CD4-positive, alpha-beta T cell treated with Interleukin-15 for 4 hours (primary cell): ENCODE data around the gene GRAMD1B.
A peak's percentile ranks its signal among the peaks of the same experiment; 100 is the strongest.

ENCODE experiments used
- DNase-seq: peaks from one replicate; pipeline ENCODE4 v3.0.0-alpha.2; 2020; ENCODE audit warnings: low spot score

The GRAMD1B gene

DNA sequence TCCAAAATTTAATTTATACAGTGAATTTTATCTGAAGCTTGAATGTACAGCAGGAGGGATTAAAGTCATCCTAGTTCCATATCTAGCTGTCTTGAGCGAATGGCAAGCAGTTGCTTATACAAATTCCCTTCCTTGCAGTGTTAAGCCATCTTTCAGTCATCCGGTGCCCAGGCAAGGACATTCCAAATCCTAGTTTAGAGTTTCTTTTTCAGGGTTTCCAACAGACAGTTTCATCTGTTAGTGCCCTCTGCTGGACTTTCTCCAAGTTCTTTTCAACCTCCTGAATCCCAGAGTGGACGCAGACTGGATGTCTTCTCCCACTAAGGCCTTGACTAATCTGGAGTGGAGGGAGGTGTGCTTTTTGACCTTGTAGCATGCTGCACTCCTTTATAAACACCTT lies 45.4 kb downstream of the GRAMD1B start:
- no peak for DNase-seq

DNA sequence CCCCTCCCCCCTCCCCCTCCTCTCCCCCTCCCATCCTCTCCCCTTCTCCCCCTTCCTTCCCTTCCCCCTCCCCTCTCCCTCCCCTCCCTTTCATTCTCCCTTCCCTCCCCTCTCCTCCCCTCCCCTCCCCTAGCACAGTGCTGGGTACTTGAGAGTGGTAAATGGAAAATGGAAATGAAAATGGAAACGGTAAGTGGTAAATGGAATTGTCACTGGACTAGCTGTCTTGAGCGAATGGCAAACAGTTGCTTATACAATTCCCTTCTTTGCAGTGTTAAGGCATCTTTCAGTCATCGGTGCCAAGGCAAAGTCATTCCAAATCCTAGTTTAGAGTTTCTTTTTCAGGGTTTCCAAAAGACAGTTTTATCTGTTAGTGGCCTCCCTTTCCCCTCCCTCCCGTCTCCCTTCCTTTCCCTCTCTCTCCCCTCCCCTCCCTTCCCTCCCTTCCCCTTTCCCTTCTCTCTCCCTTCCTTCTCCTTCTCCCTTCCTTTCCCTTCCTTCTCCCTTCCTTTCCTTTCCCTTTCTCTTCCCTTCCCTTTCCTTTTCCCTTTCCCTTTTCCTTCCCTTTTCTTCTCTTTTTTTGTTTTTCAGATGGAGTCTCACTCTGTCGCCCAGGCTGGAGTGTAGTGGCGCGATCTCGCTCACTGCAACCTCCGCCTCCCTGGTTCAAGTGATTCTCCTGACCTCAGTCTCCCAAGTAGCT lies 47.3 kb downstream of the GRAMD1B start:
- no peak for DNase-seq

DNA sequence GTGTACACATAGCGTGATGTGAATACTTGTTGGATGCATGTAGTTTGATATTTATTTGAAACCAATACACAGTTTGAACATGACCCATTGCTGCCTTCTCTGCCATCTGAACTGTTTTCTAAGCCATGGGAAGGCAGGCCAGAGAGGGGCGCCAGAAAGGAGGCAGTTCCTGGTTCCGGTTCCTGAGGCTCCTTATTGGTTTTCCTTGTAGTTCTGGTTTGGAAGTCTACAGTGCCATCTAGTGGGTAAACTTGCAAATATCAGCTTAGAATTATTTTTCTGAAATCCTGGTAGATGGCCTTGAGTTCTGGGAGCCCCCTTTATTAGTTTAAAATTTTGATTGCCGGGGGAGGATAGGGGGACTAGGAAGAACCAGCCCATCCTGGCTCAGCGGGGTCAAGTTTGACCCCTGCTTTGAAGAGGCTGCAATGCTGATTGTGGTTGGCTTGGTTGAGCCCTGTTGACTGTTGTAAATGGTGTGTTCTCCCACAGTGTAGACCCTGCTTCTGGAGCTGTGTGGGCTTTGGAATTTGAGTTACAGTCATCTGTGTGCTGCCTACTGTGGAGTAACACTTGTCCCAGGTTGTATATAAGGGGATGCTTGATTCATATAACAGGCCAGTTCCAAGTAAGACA lies 48.4 kb downstream of the GRAMD1B start:
- peak; percentile 61 for DNase-seq

DNA sequence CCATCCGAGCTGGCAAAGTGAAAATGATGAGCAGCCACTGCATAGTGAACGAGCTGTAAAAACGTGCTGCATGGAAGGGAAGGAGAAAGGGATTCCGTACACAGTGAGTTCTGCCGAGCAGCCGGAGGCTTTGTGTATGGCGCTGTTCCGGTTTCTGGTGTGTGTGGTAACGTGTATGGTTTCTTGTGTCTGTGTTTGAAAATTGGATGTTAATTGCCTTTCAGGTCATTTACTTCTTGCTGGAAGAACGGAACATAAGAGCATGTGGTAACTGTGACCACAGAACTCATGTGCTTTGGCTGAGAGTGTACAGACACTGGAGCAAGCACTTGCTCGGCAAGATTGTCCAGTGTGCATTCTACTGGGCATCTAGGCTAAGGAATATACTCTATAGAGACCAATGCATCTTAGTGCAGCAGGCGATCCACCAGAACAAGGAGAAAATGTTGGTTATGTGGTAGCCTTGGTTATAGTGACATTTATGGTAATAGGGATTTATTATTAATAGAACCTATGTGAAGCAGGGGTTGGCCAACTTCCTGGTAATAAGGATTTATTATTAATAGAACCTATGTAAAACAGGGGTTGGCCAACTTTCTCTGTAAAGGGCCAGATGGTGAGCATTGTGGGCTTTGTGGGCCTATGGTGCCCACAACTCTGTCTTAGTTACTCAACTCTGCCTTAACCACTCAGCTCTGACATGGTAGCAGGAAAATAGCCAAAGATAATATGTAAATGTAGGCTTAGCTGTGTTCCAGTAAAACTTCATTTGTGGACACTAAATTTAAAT lies 49.2 kb downstream of the GRAMD1B start:
- peak; percentile 12 for DNase-seq

DNA sequence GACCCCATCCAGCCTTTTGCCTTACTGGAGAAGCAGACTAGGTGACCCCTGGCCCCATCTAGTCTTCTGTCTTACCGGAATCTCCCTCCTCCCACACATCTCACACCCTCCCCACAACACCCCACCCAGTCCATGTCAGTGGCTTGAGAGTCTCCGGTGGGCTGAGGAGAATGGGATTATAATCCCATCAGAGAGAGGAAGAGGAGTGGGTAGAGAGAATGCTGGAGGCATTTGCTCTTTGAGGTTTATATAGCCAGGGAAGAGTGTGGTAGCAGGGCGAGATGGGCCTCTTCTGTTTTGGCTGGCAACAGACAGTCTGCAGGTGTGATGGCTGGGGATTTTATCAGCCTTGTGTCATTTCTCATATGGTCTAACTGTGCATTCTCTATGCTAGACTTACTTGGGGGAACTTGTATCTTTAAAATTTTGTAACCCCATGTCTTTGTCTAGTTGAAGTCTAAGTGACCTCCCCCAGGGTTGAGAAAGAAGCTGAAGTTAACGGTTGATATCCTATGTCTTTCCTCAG lies 50.3 kb downstream of the GRAMD1B start:
- DNase-seq, result no peak

DNA sequence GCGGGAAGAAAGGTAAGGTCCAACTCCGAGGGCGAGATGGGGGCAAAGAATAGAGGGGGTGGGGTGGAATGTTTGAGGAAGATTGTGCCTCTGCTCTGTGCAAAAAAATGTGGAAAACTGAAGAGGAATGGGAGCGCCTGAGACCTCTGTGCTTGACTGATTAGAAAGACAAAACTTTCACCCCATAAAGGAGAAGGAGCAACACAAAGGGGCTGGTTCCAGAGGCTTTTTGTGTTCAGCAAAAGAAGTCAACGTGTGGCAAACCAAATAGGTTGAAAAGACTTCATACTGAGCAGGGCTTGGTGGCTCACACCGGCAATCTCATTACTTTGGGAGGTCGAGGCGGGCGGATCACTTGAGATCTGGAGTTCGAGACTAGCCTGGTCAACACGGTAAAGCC lies 50.8 kb downstream of the GRAMD1B start:
- DNase-seq, result no peak

DNA sequence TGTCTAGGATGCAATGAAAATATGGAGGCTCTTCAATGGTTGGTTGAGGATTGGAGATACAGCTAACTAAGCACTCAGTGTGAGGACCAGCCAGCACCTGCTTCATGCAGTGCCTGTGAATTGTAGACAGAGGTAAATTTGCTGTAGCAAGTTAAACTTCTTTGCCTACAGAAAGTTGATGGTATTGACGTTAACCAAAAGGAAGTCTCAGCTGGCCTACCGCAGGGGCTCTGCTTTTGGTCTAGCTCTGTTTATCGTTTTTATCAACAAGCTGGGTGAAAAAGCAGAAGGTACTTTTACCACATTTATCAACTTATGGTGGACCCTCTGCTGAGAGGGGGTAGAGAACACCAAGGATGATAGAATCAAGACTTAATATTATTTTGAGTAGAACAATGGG lies 51.6 kb downstream of the GRAMD1B start:
- DNase-seq, result no peak

DNA sequence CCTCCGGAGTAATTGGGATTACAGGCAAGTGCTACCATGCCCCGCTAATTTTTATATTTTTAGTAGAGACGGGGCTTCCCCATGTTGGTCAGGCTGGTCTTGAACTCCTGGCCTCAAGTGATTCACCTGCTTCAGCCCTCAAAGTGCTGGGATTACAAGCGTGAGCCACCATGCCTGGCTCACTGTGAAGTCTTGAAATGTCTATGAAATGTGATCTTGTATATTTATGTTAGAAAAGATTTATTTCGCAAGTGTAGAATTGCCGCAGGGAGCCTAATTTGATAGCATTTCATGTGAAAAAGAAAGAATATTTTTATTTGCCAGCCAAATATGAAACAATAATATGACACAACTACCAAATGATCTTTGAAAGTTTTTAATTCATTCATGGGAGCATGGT lies 52.1 kb downstream of the GRAMD1B start:
- DNase-seq, result no peak

DNA sequence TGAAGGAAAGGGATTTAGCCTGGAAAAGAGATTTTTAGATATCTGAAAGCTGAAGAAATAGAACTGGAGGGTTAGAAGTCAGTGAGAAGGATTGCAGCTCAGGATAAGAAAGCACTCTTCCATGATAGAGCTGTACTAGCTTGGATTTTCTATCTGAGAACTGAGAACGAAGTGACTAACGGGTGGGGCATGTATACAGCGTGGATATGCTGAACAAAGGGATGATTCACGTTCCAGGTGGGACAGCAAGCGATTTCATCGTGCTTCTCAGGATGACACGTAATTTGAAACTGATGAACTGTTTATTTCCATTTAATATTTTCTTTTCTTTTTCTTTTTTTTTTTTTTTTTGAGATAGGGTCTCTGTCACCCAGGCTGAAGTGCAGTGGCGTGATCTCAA lies 53.0 kb downstream of the GRAMD1B start:
- no peak for DNase-seq

DNA sequence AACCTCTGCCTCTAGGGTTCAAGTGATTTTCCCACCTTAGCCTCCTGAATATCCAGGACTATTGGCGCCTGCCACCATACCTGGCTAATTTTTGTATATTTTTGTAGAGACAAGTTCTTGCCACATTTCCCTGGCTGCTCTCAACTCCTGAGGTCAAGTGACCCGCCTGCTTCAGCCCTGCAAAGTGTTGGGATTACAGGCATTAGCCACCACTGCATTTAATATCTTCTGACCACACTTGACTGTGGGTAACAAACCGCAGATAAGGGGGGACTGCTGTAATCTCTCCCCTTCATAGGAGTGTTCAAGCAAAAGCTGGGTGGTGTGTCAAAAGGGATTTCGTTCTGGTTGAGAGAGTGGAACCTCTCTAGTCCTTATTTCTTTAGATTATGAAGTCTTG lies 53.4 kb downstream of the GRAMD1B start:
- DNase-seq, result no peak

DNA sequence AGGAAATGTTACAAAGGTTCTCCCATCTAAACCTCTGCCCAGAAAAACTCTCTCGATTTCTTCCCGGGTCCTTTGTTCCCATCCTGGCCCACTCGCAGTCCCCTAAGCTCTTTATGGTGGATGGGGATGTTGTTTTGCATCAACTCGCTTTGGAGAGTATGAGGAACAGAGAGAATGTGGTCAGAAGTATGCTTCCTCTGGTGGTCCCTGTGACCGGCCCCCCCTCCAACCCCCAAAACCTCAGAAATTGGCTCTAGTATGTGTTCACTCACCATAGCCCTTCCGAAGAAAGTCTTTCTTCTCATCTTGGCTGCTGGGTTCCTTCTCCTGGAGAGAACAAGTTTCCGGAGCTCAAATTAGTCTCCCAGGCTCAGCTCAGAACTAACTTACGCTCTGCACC lies 54.4 kb downstream of the GRAMD1B start:
- DNase-seq, result no peak

DNA sequence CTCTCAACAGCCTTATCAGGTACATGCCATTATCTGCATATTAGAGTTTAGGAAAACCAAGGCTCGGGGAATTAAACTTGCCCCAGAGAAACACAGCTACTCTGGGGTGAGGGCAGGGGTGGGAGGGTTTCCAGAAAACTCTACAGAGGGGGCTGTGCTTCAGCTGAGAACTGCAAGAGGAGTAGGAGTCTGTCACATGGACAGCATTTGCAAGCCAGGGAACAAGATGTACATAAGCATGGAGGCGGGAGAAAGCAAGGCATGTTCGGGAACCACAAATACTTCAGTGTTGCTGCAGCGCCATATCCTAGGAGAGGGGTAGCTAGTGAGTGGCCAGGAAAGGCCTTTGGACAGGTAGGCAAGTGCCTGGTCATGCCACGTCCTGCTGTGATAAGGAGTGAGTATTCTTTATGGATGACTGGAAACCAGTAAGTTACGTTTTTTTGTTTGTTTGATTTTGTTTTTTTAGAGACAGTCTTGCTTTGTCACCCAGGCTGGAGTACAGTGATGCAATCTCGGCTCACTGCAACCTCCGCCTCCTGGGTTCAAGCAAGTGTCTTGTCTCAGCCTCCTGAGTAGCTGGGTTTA lies 57.2 kb downstream of the GRAMD1B start:
- DNase-seq, result no peak

DNA sequence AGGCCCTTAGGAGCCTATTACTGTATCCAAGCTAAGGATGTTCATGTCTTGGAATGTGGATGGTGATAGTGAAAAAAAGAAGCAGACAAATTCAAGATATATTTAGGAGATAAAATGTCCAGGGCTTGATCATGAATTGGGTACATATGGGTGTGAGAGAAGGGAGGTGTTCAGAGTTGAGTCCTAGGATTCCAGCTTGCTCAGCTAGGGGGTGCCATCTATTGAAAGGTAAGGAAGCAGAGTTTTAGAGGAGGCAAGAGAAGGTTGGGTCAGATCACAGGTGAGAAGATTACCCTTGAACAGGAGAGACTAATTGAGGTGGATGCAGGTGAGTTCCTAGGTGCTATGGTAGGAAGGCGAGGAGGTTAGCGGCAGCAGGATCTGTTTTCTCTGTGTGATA lies 60.5 kb downstream of the GRAMD1B start:
- no peak for DNase-seq

DNA sequence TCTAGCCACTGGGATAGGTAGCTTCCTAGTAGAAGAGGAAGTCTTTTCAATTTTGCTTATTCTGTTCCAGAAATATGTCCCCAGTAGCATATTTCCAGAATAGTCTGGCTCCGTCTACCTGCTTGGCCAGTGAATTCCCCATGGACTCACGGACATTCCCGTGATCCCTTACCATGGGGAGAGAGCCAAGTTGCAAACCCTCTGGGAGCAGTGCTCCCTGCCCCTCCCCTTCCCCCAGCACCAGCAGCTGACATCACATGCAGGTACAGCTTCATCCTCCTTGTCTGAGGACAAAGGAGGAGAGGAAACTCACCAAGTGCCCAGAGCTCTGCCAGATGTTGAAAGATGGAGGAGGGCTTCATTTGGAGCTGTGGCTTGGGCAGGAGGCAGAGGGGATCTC lies 61.2 kb downstream of the GRAMD1B start:
- no peak for DNase-seq

DNA sequence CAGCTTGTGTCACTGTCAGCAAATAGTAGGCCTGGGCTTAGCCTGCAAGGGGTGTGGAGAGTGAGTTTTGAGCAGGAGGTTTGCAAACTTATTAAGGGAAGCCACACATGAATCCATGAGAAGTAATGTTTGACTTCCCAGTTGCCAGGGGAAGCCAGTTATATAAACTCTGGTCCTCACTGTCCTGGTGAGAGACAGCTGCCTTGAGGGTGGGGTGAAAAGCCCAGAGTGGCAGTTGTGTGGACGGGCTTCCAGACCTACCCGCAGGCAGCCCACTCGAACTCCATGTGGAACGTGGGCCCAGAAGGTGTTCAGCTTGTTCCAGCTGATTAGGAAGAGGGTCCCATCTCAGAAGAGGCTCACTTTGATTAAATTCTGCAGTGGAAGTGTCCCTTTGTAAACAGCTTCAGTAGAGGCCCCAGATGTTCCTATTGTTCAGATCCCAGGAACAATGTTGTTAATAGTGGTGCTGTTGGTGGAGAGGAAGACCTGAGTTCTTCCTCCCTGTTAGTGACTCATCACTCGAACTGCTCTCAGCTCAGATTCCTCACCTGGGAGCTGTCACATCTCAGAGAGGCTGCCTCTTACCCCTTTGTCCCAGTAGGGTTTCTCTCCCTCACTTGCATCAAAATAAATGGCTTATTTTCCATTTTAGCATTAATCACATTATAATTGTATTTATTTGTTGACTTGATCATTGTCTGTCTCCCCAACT lies 63.4 kb downstream of the GRAMD1B start:
- DNase-seq, result no peak

DNA sequence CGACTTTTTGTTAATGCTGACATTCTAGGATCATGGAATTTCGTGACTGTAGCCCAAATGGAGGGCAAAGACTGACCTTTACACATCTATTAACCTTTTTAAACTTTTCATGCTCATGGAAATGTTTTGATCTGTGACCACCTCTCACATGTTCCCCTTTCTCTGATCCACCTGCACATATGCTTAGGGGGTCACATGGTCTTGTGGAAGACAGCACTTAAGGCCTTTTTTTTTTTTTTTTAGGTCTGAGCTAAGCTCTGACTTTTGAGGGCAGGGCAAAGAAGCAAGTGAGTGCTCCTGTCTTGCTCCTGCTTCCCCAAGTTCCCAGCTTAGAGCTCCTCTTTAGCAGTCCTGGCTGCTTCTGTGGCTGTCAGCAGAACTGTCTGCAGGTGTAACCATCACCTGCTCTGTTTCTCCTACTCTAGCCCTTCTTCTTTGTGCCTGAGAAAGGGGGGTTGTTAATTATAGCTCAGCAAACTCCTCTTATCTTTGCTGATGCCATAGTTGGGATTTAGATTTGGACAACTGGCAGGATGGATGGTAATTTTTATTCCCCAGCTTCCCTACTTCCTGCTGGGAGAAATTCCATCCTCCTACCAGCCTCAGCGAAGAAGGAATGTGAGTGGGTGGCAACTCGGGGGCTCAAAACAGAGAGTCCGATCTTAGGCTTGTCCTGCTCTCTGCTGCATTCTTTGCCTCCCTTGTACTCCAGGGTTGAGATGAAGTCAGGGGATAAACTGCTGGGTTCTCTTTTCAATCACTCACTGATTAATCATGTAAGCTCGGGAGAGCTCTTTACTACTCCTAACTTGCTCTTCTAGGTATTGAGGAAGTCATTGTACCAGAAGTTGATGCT lies 64.4 kb downstream of the GRAMD1B start:
- no peak for DNase-seq

DNA sequence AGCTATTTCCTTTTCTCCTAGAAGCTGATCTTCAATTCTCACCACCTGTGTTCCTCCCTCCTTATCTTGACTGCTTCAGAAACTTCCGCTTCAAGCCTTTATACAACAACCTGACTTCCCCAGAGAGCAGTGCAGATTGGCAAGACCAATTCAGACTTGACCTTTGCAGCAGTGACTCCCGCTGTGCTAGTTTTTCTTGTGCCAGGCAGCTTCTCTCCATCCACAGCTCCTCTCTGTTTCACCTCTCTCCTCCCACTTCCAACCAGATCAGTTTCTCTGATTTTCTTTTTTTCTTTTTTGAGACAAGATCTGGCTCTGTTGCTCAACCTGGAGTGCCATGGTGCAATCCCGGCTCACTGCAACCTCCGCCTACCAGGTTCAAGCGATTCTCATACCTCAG lies 74.3 kb downstream of the GRAMD1B start:
- DNase-seq, result no peak

DNA sequence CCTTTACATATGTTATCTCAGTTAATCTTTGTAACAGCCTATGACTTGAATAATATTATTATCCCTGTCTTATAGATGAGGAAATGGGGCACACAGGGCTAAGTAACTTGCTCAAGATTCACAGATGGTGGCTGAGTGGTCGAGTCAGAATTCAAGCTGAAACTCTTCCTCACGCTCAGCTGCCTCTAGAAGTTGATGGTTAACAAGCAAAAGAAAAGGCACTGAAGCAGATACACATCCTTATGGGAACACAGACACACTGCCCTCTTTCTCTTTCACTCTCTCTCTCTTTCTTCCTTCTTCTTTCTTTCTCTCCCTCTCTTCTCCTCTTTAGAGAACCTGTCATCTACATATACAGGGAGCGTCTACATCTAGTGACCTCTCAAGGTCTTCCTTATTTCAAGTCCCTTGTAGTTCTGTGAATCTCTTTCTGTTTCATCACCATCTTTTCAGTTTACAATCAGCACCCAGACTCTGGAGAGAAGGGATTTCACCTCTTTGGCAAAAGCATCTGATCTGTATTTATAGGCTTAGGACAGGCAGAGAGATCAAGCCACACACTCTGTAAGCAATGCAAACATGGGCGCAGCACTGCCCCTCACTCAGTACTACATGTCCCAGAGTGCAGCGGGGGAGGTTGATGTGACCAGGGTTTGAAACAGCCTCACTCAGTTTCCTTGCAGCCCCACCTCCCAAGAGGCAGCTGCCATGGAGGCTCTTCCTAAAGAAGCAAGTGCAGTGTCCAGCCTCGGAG lies 75.7 kb downstream of the GRAMD1B start:
- no peak for DNase-seq

DNA sequence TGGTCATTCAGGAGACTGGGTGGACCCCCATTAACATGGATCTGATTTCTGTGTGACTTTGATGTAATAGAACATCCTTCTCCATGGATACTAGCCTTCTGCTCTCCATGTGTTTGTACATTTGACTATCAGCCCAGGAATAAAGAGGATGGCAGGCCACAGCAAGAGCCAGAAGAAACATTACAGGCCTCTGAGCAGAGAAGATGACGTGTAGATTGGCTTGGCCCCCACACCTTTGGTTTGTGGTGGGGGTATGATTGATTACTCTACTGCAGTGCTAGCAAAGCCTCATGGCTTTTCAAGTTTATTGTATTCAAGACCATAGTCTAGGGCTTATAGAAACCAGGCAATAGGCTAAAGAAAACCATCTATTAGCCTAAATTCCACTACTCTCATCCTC lies 77.0 kb downstream of the GRAMD1B start:
- DNase-seq, result no peak
